Gastroesophageal sphincter (tissue), 4 donors: Measurements from ENCODE around the gene HBG2. TPM values are rescaled to one million over a fixed set of nuclear protein-coding genes. Genes with fewer than 3 reads are reported as not detected.
"Not testable (repeated sequence)": the region's sequence is repeated elsewhere in the genome, so short reads cannot be mapped to it uniquely, and the experiment has no call there.

ENCODE experiments used
- ATAC-seq: fragments of 150-250 bp; one replicate; pipeline ENCODE4 v1.9.1; 2016; ENCODE audit warnings: mild to moderate bottlenecking, moderate library complexity
- H3K27ac ChIP-seq, 4 donors: fragments of 200-600 bp; sonication (generic) in 3 of 4; 1 replicate in 3 of 4; 2 replicates in 1 of 4; pipeline ENCODE4 v1.5.1; 2016 to 2019
- H3K27me3 ChIP-seq: fragments of 200-600 bp; sonication (generic); one replicate; pipeline ENCODE4 v1.5.1; 2019
- H3K36me3 ChIP-seq, 2 donors: fragments of 200-600 bp; sonication (generic); one replicate each; pipeline ENCODE4 v1.5.1; 2019; ENCODE audit warnings: control low read depth in 1 of 2
- H3K4me1 ChIP-seq, 3 donors: fragments of 200-600 bp; sonication (generic); 1 replicate in 2 of 3; 2 replicates in 1 of 3; pipeline ENCODE4 v1.5.1; 2016 to 2019; ENCODE audit warnings: control low read depth in 2 of 3
- H3K4me3 ChIP-seq, 2 donors: fragments of 200-600 bp; sonication (generic); one replicate each; pipeline ENCODE4 v1.5.1; 2019; ENCODE audit warnings: mild to moderate bottlenecking in 1 of 2, moderate library complexity in 1 of 2
- H3K9me3 ChIP-seq, 3 donors: fragments of 200-600 bp; sonication (generic); one replicate each; pipeline ENCODE4 v1.5.1; 2017 to 2019; ENCODE audit warnings: control low read depth in 2 of 3
- CTCF ChIP-seq, 4 experiments: fragments of 200-600 bp in 2 of 4; fragments of 450-650 bp in 2 of 4; sonication (generic) in 1 of 4; IDR thresholded peaks; one replicate each; pipeline ENCODE4 v1.5.1; 2017 to 2019; ENCODE audit warnings: antibody characterized with exemption in 4 of 4, mild to moderate bottlenecking in 2 of 4, moderate library complexity in 2 of 4
- EP300 ChIP-seq: sonication (generic); formaldehyde crosslinking; IDR thresholded peaks from one replicate; pipeline ENCODE4 v1.6.1; 2017; ENCODE audit warnings: antibody characterized with exemption, mild to moderate bottlenecking
- POLR2A ChIP-seq, 2 donors: fragments of 450-650 bp; IDR thresholded peaks; one replicate each; pipeline ENCODE4 v1.6.1; 2017; ENCODE audit warnings: antibody characterized with exemption in 2 of 2, mild to moderate bottlenecking in 2 of 2, moderate library complexity in 1 of 2
- POLR2AphosphoS5 ChIP-seq: sonication (generic); formaldehyde crosslinking; IDR thresholded peaks from one replicate; pipeline ENCODE4 v1.6.1; 2017; ENCODE audit warnings: antibody characterized with exemption
- WGBS, 2 donors: methylation state at CpG; one replicate each; pipeline ENCODE4 v1.1.5; 2018; ENCODE audit warnings: low coverage in 1 of 2; 5-methylcytosine and 5-hydroxymethylcytosine counted together
- total RNA-seq, 4 donors: library from RNA; depleted of rRNA; stranded (reverse); fragments of >200 nt; gene quantifications; one replicate each; pipeline ENCODE4 v1.1.0, GENCODE V29; 2016

The HBG2 gene
- total RNA-seq, 4 donors from 2014 or later = not detected

- H3K27me3 ChIP-seq = no peaks in the 10 kb centered on the region
- H3K4me3 ChIP-seq = no peak overlapping the region
- no peaks in the 10 kb centered on the region for H3K4me1 ChIP-seq
- H3K9me3 ChIP-seq = no peaks in the 10 kb centered on the region
- no peaks in the 10 kb centered on the region for H3K36me3 ChIP-seq
- WGBS, 2 donors = 50 to 85% methylated on average over 1 of the region's 1 CpG
- no peak for TF ChIP-seq POLR2AphosphoS5
- no peak for TF ChIP-seq CTCF (IDR thresholded peaks at IDR 0.05)
- TF ChIP-seq EP300 = no peak
- TF ChIP-seq POLR2A (IDR thresholded peaks at IDR 0.05) = no peak
- ATAC-seq = no peak
- H3K27ac ChIP-seq = no peak overlapping the region
Measured at GRCh38 chr11:5252919-5253265, 1.7 kb downstream of the HBG2 start.

- H3K4me3 ChIP-seq = no peak overlapping the region
- no peaks in the 10 kb centered on the region for H3K36me3 ChIP-seq
- TF ChIP-seq POLR2A (IDR thresholded peaks at IDR 0.05) = no peak
- TF ChIP-seq POLR2AphosphoS5 = no peak
- TF ChIP-seq CTCF (IDR thresholded peaks at IDR 0.05) = no peak
- no peak for TF ChIP-seq EP300
- no peak for ATAC-seq
- WGBS, 2 donors = 62 to 73% methylated on average over 8 of the region's 9 CpGs
- no peaks in the 10 kb centered on the region for H3K4me1 ChIP-seq
- no peaks in the 10 kb centered on the region for H3K9me3 ChIP-seq
- no peak overlapping the region for H3K27ac ChIP-seq
- no peaks in the 10 kb centered on the region for H3K27me3 ChIP-seq
Measured at GRCh38 chr11:5252192-5252918, 2.2 kb downstream of the HBG2 start.

GRCh38 chr11:5251746-5252145 lies 2.8 kb downstream of the HBG2 start:
- H3K9me3 ChIP-seq = no peaks in the 10 kb centered on the region
- H3K36me3 ChIP-seq = no peaks in the 10 kb centered on the region
- no peaks in the 10 kb centered on the region for H3K4me1 ChIP-seq
- H3K27ac ChIP-seq = no peak overlapping the region
- no peak overlapping the region for H3K4me3 ChIP-seq
- WGBS, 2 donors = 54 to 59% methylated on average over 2 of the region's 2 CpGs
- H3K27me3 ChIP-seq = no peaks in the 10 kb centered on the region
- ATAC-seq = no peak
- no peak for TF ChIP-seq POLR2A (IDR thresholded peaks at IDR 0.05)
- TF ChIP-seq CTCF (IDR thresholded peaks at IDR 0.05) = no peak
- TF ChIP-seq POLR2AphosphoS5 = no peak
- no peak for TF ChIP-seq EP300

- Histone ChIP-seq H3K36me3 (no peaks in the 10 kb centered on the region), H3K9me3 (no peaks in the 10 kb centered on the region), H3K27ac (no peak overlapping the region), H3K4me1 (no peaks in the 10 kb centered on the region), H3K27me3 (no peaks in the 10 kb centered on the region), H3K4me3 (no peak overlapping the region)
- no peak for ATAC-seq
- TF ChIP-seq CTCF (IDR thresholded peaks at IDR 0.05) (no peak), POLR2A (IDR thresholded peaks at IDR 0.05) (no peak), POLR2AphosphoS5 (no peak), EP300 (no peak)
- WGBS, 2 donors = 82 to 86% methylated on average over 4 of the region's 4 CpGs
Measured at GRCh38 chr11:5250543-5251204, 3.9 kb downstream of the HBG2 start.

- not testable (repeated sequence) for H3K36me3 ChIP-seq, ATAC-seq, H3K4me3 ChIP-seq, H3K9me3 ChIP-seq, H3K4me1 ChIP-seq, H3K27ac ChIP-seq, H3K27me3 ChIP-seq
- WGBS, 2 donors = 44 to 57% methylated on average over 1 to 3 of the region's 9 CpGs
Measured at GRCh38 chr11:5249807-5250396, 4.7 kb downstream of the HBG2 start, which contains the start of gene HBG1. Gene HBG1, minus strand, starts transcription at chr11:5249857. Its CDS starts 53 bp downstream, at chr11:5249804.

GRCh38 chr11:5248498-5248897 lies 6.1 kb downstream of the HBG2 start:
- not testable (repeated sequence) for H3K9me3 ChIP-seq, H3K36me3 ChIP-seq, ATAC-seq, H3K27ac ChIP-seq, H3K4me3 ChIP-seq, H3K27me3 ChIP-seq, H3K4me1 ChIP-seq
- 100% methylated on average over 1 of the region's 7 CpGs; no CpG with 5 or more reads in 1 of the 2 donors for WGBS, 2 donors
